HG03521 (cell line): Measurements from ENCODE around the gene FAM3B.
"Not testable (repeated sequence)": the region's sequence is repeated elsewhere in the genome, so short reads cannot be mapped to it uniquely, and the experiment has no call there.

Source experiments
- ATAC-seq: cut with Tn5 transposase; IDR thresholded peaks from one replicate; pipeline ENCODE4 v1.9.1; 2021; ENCODE audit warnings: mild to moderate bottlenecking, moderate library complexity; ENCODE audit not compliant: unreplicated experiment

Gene FAM3B

GRCh38 chr21:41349619-41350390, 33.2 kb downstream of the FAM3B start:
- ATAC-seq, result no peak

- no peak for ATAC-seq
Observed at GRCh38 chr21:41350436-41351155, 34.0 kb downstream of the FAM3B start.

GRCh38 chr21:41357546-41357945, 40.9 kb downstream of the FAM3B start:
- ATAC-seq, result no peak

- no peak for ATAC-seq
Observed at GRCh38 chr21:41358193-41359166, 41.9 kb downstream of the FAM3B start.

GRCh38 chr21:41359286-41359685, 42.7 kb downstream of the FAM3B start:
- no peak for ATAC-seq

GRCh38 chr21:41359754-41360071, 43.1 kb downstream of the FAM3B start:
- ATAC-seq, result not testable (repeated sequence)

GRCh38 chr21:41360072-41360821, 43.6 kb downstream of the FAM3B start:
- ATAC-seq, result no peak

GRCh38 chr21:41361053-41361785, 44.6 kb downstream of the FAM3B start:
- no peak for ATAC-seq

GRCh38 chr21:41361786-41362604, 45.4 kb downstream of the FAM3B start, which contains the start of gene MX2:
Gene MX2, plus strand, starts transcription at chr21:41362027. Its CDS starts 14,880 bp downstream, at chr21:41376907.
- ATAC-seq, result peak; percentile 49

GRCh38 chr21:41362605-41363369, 46.2 kb downstream of the FAM3B start:
- ATAC-seq, result no peak

GRCh38 chr21:41363370-41364270, 47.0 kb downstream of the FAM3B start:
- ATAC-seq, result no peak

- ATAC-seq, result no peak
Observed at GRCh38 chr21:41364308-41364707, 47.7 kb downstream of the FAM3B start.

GRCh38 chr21:41365377-41366107, 48.9 kb downstream of the FAM3B start:
- ATAC-seq, result no peak

GRCh38 chr21:41366522-41367151, 50.0 kb downstream of the FAM3B start:
- no peak for ATAC-seq

GRCh38 chr21:41367301-41367944, 50.8 kb downstream of the FAM3B start:
- no peak for ATAC-seq
